Fibroblast of lung (primary cell): Measurements from ENCODE around the gene PILRA.

Source experiments
- CTCF ChIP-seq, 2 donors: IDR thresholded peaks in 1 of 2; conservative IDR thresholded peaks in 1 of 2; 1 replicate in 1 of 2; 2 replicates in 1 of 2; pipeline ENCODE4 v1.5.1; 2011 to 2012; ENCODE audit warnings: low read length in 2 of 2, control low read depth in 1 of 2, inconsistent platforms in 1 of 2, low read depth in 1 of 2, mild to moderate bottlenecking in 1 of 2
- EZH2 ChIP-seq: IDR thresholded peaks from 2 replicates; pipeline ENCODE4 v1.5.1; 2012; ENCODE audit warnings: low read length, control low read depth, mild to moderate bottlenecking; ENCODE audit errors: missing control alignments

GRCh38 chr7:100357131-100357561 lies 16.1 kb upstream of the PILRA start:
- no peak for TF ChIP-seq EZH2
- TF ChIP-seq CTCF (conservative IDR thresholded peaks at IDR 0.05 in 1 of 2, IDR thresholded peaks at IDR 0.05 in 1 of 2; ENCODE audit: low read depth in 1 of 2, low read length in 2 of 2): no peak
